Stimulated activated CD4-positive, alpha-beta T cell treated with anti-CD3 and anti-CD28 coated beads, TNF-alpha, amount 100 ng/mL, for 48 hours (primary cell): ENCODE results near the gene JMJD7.

Source experiments
- DNase-seq, 3 donors: peaks; one replicate each; pipeline ENCODE4 v3.0.0-alpha.2; 2020; ENCODE audit warnings: low read depth in 3 of 3

Gene JMJD7

DNA sequence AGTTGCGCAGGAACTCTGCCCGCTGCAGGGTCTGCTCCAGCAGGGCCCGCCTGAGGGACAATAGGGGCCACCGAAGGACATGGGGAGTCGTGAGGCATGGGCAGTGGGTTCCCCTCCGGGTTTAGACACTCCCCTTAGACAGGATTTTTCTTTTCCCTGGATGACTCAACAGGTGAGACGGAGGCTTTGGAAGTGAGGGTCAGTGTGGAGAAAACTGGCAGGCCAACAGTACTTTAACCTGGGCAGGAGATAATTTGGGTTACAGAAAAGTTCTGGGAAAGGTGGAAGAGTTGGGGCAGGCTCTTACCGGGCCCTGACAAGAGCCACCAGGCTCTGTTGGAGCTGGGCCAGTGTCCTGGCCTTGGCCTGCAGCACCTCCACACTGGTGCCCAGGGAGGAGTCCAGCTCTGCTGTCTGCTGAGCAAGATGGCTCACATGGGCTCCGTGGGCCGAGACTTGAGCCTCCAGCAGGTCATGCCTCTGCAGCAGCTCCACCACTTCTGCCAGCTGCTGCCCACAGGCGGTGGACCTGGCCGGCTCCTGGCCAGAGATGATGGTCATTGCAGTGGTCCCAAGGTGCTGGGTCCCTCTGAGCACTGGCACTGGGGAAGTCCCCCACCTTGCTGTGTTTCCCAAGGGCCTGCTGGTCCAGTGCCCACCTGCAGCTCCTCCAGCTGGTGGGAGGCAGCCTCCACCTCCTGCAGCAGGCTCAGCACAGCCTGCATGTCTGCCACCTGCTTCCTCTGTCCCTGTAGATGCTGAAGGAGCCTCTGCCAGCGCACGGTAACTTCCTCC, 55.0 kb downstream of the JMJD7 start:
- no peak for DNase-seq

GRCh38 chr15:41883484-41883825, 55.6 kb downstream of the JMJD7 start:
- DNase-seq, result no peak

DNA sequence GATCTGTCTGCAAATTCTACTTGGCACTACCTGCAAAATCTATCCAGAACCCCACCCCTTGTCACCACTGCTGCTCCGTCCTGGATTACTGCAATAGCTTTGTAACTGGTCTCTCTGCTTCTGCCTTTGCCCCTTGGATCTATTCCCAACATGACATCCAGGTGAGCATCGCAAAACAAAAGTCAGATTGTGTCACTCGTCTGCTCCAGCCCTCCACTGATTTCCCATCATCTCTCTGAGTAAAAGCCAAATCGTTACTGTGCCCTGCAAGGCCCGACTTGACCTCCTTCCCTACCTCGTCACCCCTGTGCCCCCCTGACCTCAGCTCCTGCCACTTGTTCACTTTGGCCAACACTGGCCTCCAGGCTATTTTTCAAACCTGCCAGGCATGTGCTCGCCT, 56.6 kb downstream of the JMJD7 start:
- no peak for DNase-seq

- DNase-seq, result no peak
These were observed 57.4 kb downstream of the JMJD7 start for GRCh38 chr15:41885321-41885720.

GRCh38 chr15:41885841-41886240, 57.9 kb downstream of the JMJD7 start:
- DNase-seq, result no peak

DNA sequence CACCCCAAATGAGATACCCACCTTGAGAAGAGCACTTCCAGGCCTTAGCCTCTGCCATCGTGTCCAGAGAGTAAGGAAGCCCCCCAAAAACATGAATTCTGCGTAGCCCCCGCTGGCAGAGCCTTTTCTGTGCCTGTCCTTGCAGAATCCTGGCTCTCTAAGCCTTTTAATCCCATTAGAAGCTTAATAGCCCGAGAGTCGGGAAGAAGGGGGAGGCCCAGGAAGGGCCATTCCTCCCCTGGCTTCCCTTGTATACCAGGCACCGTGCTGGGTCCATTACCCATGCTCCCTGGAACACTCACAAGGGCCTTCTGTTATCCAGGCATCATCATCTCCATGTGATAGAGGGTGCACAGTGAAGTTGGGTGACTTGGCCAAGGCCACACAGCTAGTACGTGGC, 58.8 kb downstream of the JMJD7 start:
- no peak for DNase-seq

GRCh38 chr15:41887161-41887560, 59.3 kb downstream of the JMJD7 start:
- DNase-seq, result no peak
